NCI-H2196 (cell line): ENCODE data around the gene SSU72.
"Not testable (repeated sequence)": the region's sequence is repeated elsewhere in the genome, so short reads cannot be mapped to it uniquely, and the experiment has no call there.

Source experiments
- DNase-seq: peaks from one replicate; lab custom pipeline; 2025; ENCODE audit not compliant: unreplicated experiment; lab: John Stamatoyannopoulos, UW

SSU72 gene

GRCh38 chr1:1596493-1597274 lies 22.0 kb upstream of the SSU72 start:
- DNase-seq: no peak

GRCh38 chr1:1595341-1595740 lies 20.7 kb upstream of the SSU72 start:
- DNase-seq: not testable (repeated sequence)

- peak; percentile 27 for DNase-seq
These were observed 20.1 kb upstream of the SSU72 start for GRCh38 chr1:1594602-1595260.

GRCh38 chr1:1593834-1594601 lies 19.4 kb upstream of the SSU72 start:
- no peak for DNase-seq

- no peak for DNase-seq
These were observed 16.8 kb upstream of the SSU72 start for GRCh38 chr1:1591452-1591851.

GRCh38 chr1:1583347-1584010 lies 8.8 kb upstream of the SSU72 start:
- DNase-seq: no peak

- no peak for DNase-seq
These were observed 8.1 kb upstream of the SSU72 start for GRCh38 chr1:1582585-1583346.

GRCh38 chr1:1578371-1578940 lies 3.8 kb upstream of the SSU72 start:
- peak; percentile 44 for DNase-seq

- peak; percentile 66 for DNase-seq
These were observed 2.8 kb upstream of the SSU72 start for GRCh38 chr1:1577367-1578011.

- DNase-seq: peak; percentile 84
These were observed 581 bp downstream of the SSU72 start for GRCh38 chr1:1573843-1574720.

GRCh38 chr1:1569341-1569740 lies 5.3 kb downstream of the SSU72 start:
- DNase-seq: no peak

- DNase-seq: no peak
These were observed 6.8 kb downstream of the SSU72 start for GRCh38 chr1:1567891-1568291.

- DNase-seq: no peak
These were observed 7.3 kb downstream of the SSU72 start for GRCh38 chr1:1567152-1567875.

GRCh38 chr1:1565340-1565739 lies 9.3 kb downstream of the SSU72 start:
- DNase-seq: no peak

GRCh38 chr1:1564268-1564667 lies 10.4 kb downstream of the SSU72 start:
- DNase-seq: no peak

- DNase-seq: no peak
These were observed 11.0 kb downstream of the SSU72 start for GRCh38 chr1:1563688-1564087.

GRCh38 chr1:1562556-1563195 lies 12.0 kb downstream of the SSU72 start:
- DNase-seq: no peak
